Thoracic aorta (tissue), 2 donors: ENCODE data around the gene MBD3. TPM values are rescaled to one million over a fixed set of nuclear protein-coding genes. Genes with fewer than 3 reads are reported as not detected.

Experiments
- ATAC-seq: fragments of 150-250 bp; one replicate; pipeline ENCODE4 v1.8.0; 2017; ENCODE audit warnings: low read depth; ENCODE audit not compliant: insufficient number of reproducible peaks, low FRiP score
- DNase-seq: peaks from one replicate; pipeline ENCODE4 v3.0.0-alpha.2; 2020; ENCODE audit warnings: low spot score
- H3K27ac ChIP-seq, 2 donors: fragments of 200-600 bp; sonication (generic); 1 replicate in 1 of 2; 2 replicates in 1 of 2; pipeline ENCODE4 v1.5.1; 2016; ENCODE audit warnings: mild to moderate bottlenecking in 2 of 2, moderate library complexity in 2 of 2
- H3K27me3 ChIP-seq: fragments of 200-600 bp; sonication (generic); replicated peaks from 2 replicates; pipeline ENCODE4 v1.6.0; 2016; ENCODE audit warnings: mild to moderate bottlenecking; ENCODE audit not compliant: insufficient read depth
- H3K36me3 ChIP-seq: fragments of 200-600 bp; sonication (generic); one replicate; pipeline ENCODE4 v1.5.1; 2016
- H3K4me1 ChIP-seq, 2 donors: fragments of 200-600 bp; sonication (generic); 1 replicate in 1 of 2; 2 replicates in 1 of 2; pipeline versions ENCODE4 v1.5.1 to v1.6.0; 2016; ENCODE audit warnings: low read depth in 2 of 2, mild to moderate bottlenecking in 1 of 2; ENCODE audit not compliant: control insufficient read depth in 1 of 2
- H3K4me3 ChIP-seq: fragments of 200-600 bp; sonication (generic); 2 replicates; pipeline ENCODE4 v1.5.1; 2016; ENCODE audit warnings: mild to moderate bottlenecking
- H3K9me3 ChIP-seq: fragments of 200-600 bp; sonication (generic); 2 replicates; pipeline ENCODE4 v1.5.1; 2016
- CTCF ChIP-seq: fragments of 200-600 bp; sonication (generic); IDR thresholded peaks from one replicate; pipeline ENCODE4 v1.5.1; 2019; ENCODE audit warnings: antibody characterized with exemption
- total RNA-seq, 2 donors: library from RNA; depleted of rRNA; stranded (reverse); fragments of >200 nt; gene quantifications; one replicate each; pipeline versions ENCODE4 v1.1.0 to v1.2.3, GENCODE V29; 2016

MBD3 gene
- total RNA-seq, 2 donors from 2014 or later: 97.8 to 102 TPM

- Histone ChIP-seq H3K4me3 (no peak overlapping the region), H3K36me3 (no peaks in the 10 kb centered on the region), H3K27me3 (no peaks in the 10 kb centered on the region), H3K4me1 (peaks cover 3 to 14% of the 10 kb centered on the region in 2 donors), H3K9me3 (no peaks in the 10 kb centered on the region), H3K27ac (no peak overlapping the region)
- no peak for ATAC-seq
- TF ChIP-seq CTCF: no peak
- DNase-seq: no peak
These were observed 22.7 kb downstream of the MBD3 start for GRCh38 chr19:1569997-1570396.

- Histone ChIP-seq H3K27ac (peak within 1 kb of the TSS; percentile 58 to 66), H3K4me3 (peak within 1 kb of the TSS; percentile 86), H3K36me3 (no peaks in the 10 kb centered on the region), H3K27me3 (no peaks in the 10 kb centered on the region), H3K9me3 (no peaks in the 10 kb centered on the region), H3K4me1 (peaks cover 3 to 14% of the 10 kb centered on the region in 2 donors)
- DNase-seq (no peak), ATAC-seq (no peak)
- no peak for TF ChIP-seq CTCF
These were observed 24.2 kb downstream of the MBD3 start, which contains the start of gene MEX3D for GRCh38 chr19:1568320-1569019. MEX3D (minus strand) TSS chr19:1568325; CDS start chr19:1568058, 267 bp downstream.

GRCh38 chr19:1567848-1568227 is 24.8 kb downstream of the MBD3 start:
- Histone ChIP-seq H3K4me1 (peaks cover 3 to 14% of the 10 kb centered on the region in 2 donors), H3K9me3 (no peaks in the 10 kb centered on the region), H3K36me3 (no peaks in the 10 kb centered on the region), H3K27ac (no peak overlapping the region), H3K27me3 (no peaks in the 10 kb centered on the region), H3K4me3 (no peak overlapping the region)
- no peak for ATAC-seq
- no peak for DNase-seq
- no peak for TF ChIP-seq CTCF

GRCh38 chr19:1567116-1567847 is 25.4 kb downstream of the MBD3 start:
- no peak for DNase-seq
- Histone ChIP-seq H3K9me3 (no peaks in the 10 kb centered on the region), H3K4me1 (peaks cover 3 to 14% of the 10 kb centered on the region in 2 donors), H3K36me3 (no peaks in the 10 kb centered on the region), H3K4me3 (peak overlapping the region; percentile 86), H3K27me3 (no peaks in the 10 kb centered on the region), H3K27ac (peak overlapping the region; percentile 58 to 66)
- TF ChIP-seq CTCF: no peak
- peak; percentile 8 for ATAC-seq

- Histone ChIP-seq H3K9me3 (no peaks in the 10 kb centered on the region), H3K4me3 (peak overlapping the region; percentile 86), H3K27me3 (no peaks in the 10 kb centered on the region), H3K27ac (peak overlapping the region; percentile 58 to 66), H3K4me1 (peaks cover 3 to 14% of the 10 kb centered on the region in 2 donors), H3K36me3 (no peaks in the 10 kb centered on the region)
- ATAC-seq (peak; percentile 28), DNase-seq (no peak)
- TF ChIP-seq CTCF: no peak
These were observed 26.1 kb downstream of the MBD3 start for GRCh38 chr19:1566392-1567115.
